ENCODE results near the gene ZNF511.

GRCh38 chr10:133354672-133355240, 46.0 kb downstream of the ZNF511 start:
- no peak for TF ChIP-seq POLR2A (IDR thresholded peaks at IDR 0.05)
- TF ChIP-seq EP300 (IDR thresholded peaks at IDR 0.05): no peak

Data from suprapubic skin (tissue), 2 donors.